NCI-H1417 treated with DMSO at 0.1 percent for 48 hours (cell line): ENCODE data around the gene SNX22.
A peak's percentile ranks its signal among the peaks of the same experiment; 100 is the strongest.

Source experiments
- DNase-seq: peaks from one replicate; lab custom pipeline; 2025; lab: John Stamatoyannopoulos, UW

SNX22 gene

DNA sequence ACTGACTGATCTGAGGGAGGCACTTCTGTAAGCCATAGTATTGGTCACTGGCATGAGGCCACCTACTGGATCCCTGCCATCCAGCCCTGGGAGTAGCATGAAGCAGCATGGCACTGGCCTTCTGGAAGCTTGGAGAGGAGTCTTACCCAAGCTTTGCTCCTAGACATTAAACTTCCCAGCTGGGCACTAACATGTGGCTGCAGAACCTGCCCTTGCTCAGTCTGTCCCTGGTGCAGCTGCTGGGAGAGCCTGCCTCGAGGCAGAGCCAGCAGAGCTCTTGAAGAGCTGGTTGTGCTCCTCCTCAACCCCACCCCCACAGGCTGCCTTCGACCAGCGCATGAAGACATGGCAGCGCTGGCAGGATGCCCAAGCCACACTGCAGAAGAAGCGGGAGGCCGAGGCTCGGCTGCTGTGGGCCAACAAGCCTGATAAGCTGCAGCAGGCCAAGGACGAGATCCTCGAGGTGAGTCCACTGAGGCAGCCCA, 17.1 kb upstream of the SNX22 start:
- no peak for DNase-seq

DNA sequence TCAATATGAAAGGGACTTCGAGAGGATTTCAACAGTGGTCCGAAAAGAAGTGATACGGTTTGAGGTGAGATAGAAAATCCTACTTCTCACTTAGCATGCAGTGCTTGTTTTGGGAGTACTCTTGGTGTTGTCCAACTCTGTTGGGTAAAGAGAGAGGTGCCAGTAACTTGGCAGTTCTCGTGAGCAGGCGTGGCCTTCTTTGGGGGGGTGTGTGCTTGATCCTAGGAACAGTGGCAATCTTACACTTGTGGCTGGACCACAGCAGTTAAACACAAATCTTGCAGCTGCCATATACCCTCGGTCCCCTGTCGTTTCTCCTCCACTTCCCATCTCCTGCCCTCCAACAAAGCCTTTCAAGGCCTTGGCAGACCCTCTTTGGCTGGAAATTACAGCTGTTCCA, 15.2 kb upstream of the SNX22 start:
- DNase-seq: no peak

DNA sequence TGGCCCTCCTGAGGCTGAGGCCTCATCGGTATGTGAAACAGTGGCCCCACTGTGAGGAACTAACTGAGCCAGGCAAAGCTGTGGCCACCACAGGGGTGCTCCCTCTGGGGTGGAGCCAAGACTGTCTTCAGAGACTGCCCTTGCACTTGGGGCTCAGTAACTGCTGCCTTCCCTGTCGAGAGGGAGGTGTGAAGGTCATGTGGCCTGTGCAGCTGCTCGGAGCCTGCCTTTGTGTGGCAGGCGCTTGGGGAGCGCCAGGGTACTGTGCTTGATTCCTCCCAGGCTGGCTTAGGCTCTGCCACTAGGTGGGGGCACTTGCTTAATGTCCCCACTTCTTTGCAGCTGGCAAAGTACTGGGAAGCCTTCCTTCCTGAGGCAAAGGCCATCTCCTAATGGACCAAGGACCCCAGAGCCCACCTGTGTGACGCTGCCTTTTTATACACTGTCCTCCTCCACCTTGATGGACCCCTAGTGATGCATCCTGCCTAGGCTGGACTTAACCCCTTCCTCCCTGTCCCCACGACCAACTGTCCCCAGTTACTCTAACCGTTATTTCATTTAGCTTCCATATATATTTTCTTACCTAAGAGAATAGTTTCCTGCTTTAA, 14.2 kb upstream of the SNX22 start:
- no peak for DNase-seq

DNA sequence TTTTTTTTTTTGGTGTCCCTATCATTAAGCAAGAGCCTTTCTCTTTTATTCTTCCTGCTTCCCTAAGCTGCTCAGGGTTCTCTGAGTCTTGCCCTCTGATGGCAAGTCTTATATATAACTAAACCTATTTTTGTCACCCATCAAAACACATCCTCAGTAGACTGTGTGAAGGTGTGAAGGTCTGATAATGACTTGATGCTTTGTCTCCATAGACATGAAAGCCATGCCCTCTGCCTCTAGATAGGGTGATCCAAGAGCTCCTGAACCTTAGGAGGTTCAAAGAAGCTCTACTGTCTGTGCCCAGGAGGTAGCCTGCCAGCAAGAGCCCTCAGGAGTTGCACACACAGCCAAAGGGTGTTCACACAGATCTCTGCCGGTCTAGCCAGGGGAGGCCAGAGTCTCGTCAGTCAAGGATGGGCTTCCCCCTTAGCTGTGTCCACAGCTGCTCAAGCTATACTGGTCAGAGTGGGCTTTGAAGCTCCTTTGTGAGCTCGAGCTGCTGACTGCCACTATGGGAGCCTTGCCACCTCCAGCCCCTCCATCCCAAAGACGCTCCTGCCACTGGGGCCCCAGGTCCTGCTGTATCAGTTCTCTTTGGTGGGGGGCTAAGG, 13.1 kb upstream of the SNX22 start:
- DNase-seq: no peak

DNA sequence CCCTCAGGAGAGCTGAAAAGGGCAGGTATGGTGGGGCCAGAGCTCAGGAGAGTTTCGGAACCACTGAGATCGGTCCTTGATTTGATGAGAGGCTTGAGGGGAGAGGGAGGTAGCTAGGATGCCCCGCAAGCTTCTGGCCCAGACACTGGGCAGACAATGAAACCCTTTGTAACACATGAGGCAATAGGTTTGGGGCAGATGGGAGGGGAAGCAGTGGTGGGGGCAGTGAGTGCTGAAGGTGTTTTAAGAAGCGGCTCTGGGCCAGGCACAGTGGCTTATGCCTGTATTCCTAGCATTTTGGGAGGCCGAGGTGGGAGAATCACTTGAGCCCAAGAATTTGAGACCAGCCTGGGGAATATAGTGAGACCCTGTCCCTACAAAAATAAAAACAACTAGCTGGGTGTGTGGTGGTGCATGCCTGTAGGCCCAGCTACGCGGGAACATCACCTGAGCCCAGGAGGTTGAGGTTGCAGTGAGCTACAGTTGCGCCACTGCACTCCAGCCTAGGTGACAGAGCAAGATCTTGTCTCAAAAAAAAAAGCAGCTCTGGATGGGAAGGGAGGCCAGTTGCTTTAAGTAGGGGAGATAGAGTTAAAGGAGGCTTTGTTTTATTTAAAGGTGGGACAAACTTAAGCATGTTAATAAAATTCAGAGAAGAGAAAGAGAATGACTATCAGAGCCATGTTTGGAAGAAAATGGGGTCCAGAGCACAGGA, 9.6 kb upstream of the SNX22 start:
- no peak for DNase-seq

DNA sequence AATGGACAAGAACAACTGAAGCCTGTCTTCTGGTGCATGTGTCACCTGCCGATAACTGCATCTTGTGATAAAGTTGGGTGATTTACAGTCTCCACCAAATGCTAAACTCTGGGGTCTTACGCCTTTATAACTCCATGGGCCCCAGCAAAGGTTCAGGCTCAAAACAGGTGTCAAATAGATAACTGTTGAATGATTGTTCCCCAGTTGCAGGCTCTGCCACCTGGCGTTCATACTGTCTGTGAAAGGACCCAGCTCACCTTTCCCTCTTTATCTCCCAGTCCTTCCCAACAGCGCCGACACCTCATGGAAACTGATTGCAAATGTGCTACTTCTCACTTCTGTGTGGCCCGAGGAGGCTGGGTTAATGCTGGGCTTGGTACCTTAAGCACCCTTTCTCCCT, 8.3 kb upstream of the SNX22 start:
- DNase-seq: no peak

DNA sequence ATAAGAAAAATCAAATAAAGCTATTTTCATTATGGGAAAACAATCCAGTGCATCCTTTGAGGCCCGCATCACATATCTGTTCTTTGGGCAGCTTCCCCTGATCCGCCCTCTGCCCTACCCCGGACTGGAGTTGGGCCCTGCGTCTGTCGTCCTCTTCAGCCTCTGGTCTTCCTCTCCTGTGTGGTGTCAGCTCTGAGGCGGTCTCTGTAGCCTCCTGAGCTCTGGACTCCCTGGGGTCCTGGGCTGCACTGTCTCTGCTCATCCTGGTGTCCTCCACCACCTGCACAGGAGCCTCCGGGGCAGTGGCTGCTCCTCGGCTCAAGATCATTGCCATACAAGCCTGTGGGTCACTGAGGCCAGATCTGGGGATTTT, 7.4 kb upstream of the SNX22 start:
- DNase-seq: no peak

DNA sequence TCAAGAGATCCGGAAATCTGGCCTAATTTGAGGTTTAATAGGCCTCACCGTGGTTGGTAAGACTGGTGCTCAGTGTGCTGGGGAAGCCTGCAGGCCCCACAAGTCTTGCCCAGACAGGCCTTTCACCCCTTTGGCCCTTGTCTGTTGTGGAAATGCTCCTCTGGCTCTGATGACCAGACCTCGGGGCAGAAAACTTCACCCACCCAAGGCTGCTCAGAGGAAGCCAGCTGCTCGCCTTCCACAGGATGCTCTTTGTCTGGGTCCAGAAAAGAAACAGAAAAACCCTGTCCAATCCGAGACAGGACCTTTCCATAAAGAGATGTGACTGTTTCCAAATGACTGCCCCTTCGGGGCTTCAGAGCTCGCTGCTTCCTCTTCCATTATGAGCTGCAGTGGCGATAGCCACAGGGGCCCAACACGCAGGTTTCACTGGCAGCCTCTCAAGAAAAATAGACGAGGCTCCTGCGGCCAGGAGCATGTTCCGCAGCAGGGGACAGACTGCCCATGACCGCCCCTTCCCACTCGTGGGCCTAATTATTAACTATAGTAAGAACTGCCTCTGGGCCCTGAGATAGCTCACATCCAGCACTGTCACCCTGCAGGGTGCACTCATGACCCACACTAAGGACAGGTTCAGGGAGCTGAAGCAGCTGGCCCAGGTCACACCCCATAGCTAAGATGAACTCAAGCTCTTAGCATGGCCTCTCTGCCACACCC, 6.8 kb upstream of the SNX22 start:
- DNase-seq: no peak

DNA sequence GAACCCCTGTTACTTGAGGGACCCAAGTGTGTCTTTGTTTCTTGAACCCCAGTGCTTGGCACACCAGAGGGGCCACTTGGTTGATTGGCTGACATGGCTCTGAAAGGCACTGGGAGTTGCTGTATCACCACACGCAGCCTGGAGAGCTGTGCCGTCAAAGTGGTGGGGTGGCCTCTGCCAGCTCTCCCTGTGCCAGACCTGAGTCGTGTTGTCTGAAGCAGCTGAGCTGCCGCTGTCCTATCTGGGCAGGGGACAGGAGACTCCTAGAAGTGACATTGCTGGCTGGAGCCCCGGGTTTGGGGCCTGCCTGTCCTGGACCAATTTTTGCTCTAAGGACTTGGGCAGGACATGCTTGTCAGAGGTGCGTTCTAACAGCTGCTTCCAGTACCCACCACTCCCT, 5.5 kb upstream of the SNX22 start:
- DNase-seq: no peak

DNA sequence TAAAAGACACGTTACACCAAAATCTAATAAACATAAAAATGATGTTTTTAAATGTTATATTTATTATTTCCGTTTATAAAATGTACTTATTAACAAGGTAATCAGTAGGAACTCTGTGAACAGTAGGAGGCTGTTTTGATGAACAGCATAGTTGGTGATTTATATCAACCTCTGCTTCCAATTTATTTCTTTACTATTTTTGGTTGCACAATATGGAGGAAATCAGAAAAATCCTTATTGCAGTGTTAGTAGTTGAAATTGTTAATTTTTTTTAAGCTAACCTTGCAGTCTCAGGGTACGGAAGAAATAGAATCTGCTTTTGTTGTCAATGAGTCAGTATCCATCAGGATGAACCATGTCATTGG, 5.0 kb upstream of the SNX22 start:
- DNase-seq: no peak

DNA sequence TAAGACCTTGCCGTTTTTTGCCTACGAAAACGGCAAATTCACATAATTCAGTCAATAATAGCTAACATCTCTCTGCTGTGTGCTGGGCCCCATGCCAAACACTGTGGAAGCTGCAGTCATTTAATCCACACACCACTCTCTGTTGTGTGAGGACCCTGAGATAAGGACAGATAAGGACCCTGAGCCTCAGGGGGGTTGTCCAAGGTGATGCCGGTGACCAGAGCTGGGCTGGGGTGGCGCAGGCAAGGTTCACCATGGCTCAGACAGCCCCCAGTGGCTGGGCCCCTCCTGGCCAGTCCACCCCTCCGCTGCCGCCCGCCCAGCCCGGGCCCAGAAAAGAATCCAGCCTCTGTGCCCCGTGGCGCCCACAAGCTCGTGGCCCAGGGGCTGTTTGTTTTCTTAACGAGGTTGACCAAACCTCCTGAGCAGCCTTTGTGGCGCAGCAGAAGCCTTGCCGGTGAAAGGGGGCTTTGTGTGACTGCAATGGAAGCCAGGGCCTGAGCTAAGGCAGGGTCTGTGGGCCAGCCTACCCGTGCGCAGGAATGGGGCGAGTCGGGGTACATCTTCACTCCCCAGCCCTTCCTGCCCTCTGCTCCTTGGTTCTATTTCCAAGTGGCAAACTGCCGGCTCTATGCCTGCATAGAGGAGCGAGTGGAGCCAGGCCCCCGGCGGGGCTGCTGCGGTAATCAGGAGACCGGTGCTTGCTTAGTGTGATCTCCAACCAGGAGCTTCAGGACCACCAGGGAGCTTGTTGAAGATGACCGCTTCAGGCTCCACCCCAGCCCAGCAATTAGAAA, 4.4 kb upstream of the SNX22 start:
- DNase-seq: no peak

DNA sequence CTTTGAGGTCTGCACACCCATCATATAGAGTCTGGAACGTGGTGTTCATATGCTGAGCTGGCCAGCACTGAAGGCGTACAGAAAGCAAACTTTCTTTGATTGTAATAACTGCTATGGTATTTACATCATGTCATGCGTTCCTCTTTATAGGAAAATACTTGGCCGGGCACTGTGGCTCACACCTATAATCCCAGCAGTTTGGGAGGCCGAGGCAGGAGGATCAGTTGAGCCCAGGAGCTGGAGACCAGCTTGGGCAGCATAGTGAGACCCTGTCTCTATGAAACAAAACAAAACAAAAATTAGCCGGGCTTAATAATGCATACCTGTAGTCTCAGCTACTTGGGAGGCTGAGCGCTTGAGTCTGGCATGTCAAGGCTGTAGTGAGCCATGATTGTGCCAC, 3.4 kb upstream of the SNX22 start:
- no peak for DNase-seq

DNA sequence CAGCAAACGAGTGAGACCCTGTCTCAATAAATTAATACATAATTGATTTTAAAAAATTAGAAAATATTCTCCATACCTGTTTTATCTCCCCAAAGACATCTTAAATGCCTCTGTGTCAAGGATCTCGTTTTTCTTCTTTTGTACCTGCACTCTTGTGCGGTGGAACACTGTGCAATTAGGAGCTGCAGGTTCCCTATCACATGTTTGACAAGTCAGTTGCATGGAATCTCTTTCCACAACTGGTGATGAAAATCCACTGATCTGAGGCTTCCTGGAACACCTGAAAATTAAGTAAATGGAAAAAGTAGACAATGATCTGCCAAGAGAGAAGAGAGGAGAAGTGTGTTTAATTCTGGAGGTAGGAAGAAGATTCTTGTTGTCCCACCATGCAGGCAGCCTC, 3.0 kb upstream of the SNX22 start:
- no peak for DNase-seq

DNA sequence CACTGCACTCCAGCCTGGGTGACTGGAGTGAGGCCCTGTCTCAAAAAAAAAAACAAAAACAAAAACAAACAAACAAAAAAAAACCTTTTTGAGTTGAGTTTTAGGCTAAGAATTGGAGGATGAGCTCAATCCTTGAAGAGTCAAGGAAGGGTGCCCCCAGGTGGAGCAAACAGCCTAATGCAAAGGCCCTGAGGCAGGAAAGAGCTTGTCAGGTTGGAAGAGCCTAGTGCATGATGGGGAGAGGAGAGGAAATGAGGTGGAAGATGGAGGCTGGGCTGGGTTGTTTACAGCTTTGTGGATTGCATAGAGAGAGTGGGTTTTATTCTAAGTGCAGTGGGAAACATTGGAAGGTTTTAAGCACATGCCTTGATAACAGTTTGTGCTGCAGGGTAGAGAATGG, 2.1 kb upstream of the SNX22 start:
- DNase-seq: no peak

DNA sequence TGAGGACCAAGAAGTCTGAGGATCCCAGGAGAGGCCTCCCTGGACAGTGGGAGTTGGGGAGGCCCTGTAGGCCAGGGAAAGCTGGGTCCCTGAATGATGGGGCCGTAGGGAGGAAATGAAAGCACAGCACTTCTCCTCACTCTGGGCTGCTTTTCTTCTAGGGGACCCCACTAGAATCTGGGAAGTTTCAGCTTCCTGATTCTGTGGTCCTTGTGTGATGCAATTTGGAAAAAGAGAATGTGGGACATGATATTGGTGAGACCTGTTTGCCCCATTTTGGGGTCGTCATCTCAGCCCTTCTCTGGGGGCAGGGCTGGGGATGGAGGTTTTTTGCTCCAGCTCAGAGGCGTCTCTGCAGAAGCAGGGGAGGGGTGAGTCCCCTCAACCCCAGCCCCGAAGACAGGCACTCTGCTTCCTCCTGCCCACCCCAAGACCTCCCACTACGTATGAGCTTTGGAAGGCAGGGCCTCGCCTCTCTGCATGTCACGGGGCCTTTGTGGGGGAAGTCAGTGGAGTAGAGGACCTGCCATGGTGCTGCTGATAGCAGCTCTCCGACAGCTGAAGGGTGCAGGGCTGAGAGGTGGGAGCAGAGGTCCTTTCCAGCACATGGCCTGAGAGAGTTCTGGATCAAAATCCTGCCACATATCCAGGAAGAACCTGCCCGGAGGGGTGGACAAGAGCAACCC, 1.5 kb upstream of the SNX22 start:
- no peak for DNase-seq

DNA sequence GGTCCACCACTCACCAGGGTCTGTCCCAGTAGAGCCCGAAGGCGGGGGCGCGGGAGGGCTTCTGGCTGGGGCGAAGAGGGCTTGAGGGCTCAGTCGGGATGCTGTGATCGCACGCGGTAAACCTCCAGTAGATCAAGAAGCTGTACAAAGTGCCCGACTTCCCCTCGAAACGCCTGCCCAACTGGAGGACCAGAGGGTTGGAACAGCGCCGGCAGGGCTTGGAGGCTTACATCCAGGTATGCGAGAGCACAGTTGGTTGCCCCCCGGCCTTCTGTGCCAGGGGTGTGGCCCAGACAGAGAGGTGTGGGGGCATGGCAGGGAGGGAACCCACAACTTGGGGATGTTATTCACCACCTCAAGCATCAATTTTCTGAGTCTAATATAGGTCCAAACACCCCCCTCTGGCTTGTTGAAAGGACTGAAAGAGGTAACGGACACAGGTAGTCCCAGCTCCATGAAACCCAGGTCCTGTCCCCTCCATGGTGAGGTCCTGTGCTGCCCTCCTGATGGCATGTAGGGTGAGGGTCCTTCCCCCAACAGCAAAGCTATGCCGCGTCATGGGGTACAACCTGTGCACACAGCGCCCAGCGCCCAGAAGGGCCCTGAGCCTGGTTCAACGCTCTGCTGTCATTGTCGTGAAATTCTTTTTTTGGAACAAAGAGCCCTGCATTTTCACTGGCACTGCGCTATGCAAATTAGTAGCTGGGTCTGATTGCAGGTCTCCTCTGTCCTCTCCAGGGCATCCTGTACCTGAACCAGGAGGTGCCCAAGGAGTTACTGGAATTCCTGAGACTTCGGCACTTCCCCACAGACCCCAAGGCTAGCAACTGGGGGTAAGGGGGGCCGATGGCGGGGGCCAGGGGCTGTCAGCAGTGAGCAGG, 1.2 kb downstream of the SNX22 start:
- DNase-seq: no peak

DNA sequence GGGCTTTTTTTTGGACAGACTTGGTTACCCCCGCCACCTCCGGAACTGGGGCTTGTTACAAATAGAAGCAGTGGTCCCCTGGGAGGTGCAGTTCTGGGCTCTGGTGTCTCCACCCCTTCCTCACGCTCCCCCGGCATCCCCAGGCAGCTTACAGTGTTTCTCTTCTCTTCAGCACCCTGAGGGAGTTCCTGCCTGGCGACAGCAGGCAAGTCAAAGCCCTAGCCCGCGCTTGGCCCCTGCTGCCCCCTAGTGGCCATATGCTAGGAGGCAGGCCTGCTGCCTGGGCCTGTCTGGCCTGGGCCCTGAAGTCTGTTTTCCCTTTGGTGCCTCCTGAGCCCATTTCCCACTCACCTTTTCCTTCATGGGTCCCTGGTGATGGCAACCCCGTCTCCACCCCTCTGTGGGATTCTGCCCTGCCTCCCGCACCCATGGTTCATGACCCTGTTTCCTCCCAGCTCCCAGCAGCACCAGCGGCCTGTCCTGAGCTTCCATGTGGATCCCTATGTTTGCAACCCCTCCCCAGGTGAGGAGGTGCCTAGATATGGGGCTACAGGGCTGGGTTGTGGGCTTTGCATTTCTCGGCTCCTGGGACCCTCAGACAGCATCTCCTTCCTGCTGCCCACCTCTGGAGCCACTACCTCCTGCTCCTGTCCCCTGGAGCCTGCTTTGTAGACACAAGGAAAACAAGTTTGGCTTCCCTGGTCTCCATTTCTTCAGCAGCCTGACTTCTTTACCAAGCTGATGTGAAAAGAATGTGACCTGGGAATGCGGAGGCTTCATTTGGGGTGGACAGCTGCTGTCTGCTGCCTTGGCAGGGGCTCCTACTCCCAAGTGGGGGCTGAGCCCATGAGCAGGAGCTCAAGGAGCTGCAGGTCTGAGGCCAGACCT, 2.2 kb downstream of the SNX22 start:
- DNase-seq: peak; percentile 58

DNA sequence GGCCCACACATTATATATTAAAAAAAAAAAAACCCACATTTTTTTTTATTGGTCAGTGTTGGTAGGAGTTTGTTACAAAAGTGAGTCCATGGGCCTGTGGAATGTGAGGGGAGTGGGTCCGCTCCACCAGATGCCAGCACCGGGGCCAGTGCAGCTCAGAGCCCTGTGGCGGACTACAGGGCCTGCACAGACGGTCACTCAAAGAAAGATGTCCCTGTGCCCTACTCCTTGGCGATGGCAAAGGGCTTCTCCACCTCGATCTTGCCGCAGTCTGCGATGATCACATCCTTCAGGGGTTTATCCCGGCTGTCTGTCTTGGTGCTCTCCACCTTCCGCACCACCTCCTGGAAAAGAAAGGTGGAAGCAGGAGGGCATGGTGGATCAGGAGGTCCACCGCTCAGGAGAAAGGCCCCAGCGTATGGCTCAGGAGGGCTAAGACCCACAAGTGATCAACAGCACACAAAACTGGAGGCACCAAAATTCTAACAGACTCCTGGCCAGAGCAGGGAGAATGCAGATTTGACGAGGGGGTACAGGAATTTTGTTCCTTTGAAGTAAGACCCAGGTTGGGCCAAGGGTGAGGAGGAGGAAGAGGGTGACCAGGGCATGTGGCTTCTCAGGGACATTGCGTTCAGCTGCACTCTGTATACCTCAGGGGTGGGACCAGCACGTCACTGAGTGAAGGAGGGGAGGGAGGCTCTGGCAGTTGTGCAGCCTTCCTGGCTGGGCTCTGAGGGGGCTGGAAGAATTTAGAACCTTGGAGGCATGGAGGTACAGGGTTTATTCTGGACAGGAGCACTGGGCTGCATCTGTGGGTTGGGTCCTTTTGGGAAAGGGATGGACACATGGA, 4.5 kb downstream of the SNX22 start:
- no peak for DNase-seq
